HG03460 (cell line): ENCODE measurements around the gene PAPLN.

Experiments used
- ATAC-seq: cut with Tn5 transposase; IDR thresholded peaks from one replicate; pipeline ENCODE4 v1.9.1; 2021; ENCODE audit not compliant: unreplicated experiment

Gene PAPLN

DNA sequence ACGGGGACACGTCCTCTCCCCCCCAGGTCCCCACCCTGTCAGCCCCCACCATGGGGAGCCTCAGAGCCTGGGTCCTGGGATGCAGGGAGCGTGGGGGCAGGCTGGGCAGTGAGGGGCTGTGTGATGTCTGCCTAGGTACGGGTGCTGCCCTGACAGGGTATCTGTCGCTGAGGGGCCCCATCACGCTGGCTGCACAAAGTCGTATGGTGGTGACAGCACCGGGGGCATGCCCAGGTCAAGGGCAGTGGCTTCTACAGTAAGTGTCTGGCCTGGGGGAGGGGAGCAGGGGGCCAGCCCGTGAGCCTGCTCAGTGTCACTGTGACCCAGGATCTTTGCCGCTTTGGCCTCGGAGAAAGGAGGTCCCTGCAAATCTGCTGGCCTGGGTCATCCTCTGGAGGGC, 23.3 kb downstream of the PAPLN start:
- no peak for ATAC-seq

DNA sequence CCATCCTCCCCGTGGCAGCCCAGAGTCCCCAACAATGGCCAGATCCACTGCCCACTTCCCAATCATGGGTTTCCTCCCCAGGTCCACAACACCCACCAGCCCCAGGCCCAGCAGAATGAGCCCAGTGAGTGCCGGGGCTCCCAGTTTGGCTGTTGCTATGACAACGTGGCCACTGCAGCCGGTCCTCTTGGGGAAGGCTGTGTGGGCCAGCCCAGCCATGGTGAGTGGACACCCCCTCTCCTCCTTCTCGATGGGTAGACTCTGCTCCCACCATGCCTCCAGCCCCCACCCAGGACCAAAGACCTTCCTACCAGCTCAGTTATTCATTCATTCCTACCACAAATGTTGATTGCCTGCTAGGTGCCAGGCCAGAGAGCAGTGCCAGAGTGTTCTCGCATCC, 23.8 kb downstream of the PAPLN start:
- no peak for ATAC-seq

DNA sequence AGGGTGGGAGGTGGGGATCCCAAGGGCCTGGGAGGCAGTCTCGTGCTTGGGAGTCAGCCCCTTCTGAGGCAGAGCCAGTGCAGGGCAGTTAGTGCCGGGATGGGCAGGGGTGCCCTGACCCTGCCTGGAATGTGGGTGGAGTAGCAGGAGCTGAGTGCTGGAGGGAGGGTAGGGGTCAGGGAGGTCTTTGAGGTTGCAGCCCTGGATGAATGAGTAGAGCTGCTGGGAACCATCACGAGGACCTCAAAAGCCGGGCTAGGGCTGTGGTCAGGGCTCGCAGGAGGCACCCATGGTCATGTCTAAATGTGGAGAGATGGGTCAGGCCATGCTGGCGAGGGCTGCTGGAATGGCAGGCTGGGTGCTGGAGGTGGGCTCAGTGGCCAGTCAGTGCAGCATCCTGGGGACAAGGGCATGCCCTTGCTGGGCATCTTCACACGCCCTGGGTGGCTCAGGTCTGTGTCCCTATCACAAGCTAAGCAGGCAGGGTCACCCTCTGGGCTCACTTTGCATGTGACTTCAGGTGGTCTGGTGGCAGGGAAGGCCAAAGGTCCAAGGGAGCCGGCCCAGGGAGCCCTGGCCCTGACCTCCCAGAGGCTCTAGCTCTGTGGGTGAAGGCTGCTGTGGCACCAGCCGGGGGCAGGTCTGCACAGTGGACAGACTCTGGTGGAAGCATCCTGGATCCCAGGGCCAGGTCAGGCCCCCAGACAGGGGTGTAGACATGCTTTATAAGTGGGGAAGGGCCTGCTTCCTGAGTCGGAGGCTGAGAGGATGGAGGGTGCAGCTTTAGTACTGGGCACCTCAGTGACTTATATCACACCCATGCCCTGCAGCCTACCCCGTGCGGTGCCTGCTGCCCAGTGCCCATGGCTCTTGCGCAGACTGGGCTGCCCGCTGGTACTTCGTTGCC, 24.5 kb downstream of the PAPLN start:
- no peak for ATAC-seq

DNA sequence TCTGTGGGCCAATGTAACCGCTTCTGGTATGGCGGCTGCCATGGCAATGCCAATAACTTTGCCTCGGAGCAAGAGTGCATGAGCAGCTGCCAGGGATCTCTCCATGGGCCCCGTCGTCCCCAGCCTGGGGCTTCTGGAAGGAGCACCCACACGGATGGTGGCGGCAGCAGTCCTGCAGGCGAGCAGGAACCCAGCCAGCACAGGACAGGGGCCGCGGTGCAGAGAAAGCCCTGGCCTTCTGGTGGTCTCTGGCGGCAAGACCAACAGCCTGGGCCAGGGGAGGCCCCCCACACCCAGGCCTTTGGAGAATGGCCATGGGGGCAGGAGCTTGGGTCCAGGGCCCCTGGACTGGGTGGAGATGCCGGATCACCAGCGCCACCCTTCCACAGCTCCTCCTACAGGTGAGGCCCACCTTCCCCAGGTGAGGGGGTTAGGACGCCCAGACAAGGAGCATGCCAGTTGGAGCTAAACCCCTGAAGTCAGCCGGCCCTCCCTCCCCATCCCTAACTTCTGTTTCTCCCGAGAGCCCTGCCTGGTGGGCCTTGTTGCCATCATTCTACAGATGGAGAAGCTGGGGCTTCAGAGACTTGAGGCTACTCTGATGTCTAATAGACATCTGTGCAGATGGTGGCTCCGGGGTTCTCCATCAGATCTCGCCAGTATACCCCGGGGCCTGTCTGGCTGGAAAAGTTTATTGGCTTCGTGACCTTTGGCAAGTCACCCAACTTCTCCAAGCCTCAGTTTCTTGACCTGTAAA, 25.3 kb downstream of the PAPLN start:
- no peak for ATAC-seq

DNA sequence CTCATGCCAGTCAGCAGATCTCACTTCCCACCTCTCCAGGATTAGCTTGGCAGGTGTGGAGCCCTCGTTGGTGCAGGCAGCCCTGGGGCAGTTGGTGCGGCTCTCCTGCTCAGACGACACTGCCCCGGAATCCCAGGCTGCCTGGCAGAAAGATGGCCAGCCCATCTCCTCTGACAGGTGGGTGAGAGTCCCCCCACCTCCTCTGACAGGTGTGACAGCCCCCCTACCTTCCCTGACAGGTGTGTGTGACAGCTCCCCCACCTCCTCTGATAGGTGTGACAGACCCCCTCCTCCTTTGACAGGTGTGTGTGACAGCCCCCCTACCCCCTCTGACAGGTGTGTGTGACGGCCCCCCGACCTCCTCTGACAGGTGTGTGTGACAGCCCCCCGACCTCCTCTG, 26.3 kb downstream of the PAPLN start:
- no peak for ATAC-seq

DNA sequence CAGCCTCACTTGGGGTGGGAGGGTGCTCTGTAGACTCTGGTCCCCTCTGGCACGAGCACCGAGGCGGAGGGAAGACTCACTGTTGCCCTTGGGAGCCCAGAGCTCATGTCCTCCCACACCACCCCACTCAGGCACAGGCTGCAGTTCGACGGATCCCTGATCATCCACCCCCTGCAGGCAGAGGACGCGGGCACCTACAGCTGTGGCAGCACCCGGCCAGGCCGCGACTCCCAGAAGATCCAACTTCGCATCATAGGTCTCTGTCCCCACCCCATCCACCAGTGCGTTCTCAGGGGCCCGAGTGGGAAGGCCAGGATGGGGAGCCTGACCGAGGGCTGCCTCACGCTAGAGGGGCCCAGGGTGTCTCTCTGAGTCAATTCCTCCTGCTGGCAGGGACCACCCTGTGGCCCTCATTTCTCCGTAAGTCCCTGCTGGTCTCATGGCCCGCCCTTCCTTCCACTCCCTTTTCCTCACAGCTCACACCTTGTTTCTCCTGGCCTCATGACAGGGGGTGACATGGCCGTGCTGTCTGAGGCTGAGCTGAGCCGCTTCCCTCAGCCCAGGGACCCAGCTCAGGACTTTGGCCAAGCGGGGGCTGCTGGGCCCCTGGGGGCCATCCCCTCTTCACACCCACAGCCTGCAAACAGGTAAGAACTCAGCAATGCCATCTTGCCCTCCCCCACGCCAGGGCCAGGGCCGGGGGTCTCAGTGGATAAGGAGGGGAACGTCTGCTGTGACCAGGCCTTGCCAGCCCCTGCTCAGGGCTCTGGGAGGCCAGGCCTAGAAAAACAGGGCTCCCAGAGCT, 27.0 kb downstream of the PAPLN start:
- no peak for ATAC-seq

DNA sequence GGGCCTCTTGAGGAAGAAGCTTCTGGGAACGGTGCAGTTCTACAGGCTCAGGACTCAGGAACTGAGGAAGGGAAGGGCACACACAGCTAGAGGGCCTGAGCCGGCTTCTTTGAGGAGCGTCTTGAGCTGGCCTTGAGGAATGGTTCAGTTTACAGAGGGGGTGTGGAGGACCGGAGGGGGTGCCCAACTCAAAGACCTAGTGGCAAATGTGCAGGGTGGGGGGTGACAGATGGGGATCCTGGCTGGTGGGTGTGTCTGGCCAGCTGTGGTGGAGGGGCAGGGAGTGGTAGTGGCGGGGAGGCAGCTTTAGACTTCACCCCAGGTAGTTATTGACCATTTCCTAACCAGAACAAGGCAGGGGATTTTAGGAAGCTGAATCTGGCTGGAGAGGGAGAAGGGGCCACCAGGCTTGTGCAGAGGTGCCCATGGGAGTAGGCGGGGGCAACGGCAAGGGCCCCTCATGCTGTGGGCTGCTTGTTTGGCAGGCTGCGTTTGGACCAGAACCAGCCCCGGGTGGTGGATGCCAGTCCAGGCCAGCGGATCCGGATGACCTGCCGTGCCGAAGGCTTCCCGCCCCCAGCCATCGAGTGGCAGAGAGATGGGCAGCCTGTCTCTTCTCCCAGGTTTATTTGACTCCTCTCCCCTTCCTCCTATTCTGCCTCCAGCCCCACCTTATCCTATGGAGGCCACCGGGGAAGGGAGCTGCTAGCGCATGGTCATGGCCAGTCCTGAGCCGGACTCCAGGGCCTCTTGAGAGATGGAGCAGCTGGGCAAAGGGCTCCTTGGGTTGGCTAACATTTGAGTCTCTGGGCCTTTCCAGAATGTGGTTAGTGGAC, 27.8 kb downstream of the PAPLN start:
- ATAC-seq, result no peak

DNA sequence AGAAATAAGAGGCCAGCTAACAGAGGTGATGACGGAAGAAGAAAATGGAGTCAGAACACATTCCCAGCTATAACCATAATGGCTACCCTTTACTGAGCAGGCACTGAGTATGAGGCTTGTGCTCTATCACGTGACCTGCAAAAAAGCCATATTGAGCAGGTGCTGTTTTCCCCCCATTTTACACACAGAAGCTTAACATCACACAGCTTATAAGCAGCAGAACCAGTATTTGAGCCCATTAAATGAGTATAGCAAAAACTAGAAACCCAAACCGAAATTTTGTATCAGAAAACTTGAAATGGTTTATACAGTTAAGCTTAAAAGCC, 28.4 kb downstream of the PAPLN start:
- ATAC-seq, result no peak

DNA sequence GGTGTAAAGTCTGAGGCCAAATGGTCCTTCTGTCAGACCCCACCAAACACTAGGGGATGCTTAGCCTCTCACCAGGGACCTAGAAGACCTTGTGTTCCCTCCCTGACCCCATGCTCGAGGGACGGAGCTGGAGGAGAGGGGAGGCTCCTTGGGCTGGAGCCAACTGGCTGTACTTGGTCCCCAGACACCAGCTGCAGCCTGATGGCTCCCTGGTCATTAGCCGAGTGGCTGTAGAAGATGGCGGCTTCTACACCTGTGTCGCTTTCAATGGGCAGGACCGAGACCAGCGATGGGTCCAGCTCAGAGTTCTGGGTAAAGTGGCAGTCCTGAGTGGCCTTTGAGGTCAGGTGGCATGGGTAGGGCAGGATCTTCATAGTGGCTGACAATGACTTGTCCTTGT, 29.0 kb downstream of the PAPLN start:
- ATAC-seq, result no peak

DNA sequence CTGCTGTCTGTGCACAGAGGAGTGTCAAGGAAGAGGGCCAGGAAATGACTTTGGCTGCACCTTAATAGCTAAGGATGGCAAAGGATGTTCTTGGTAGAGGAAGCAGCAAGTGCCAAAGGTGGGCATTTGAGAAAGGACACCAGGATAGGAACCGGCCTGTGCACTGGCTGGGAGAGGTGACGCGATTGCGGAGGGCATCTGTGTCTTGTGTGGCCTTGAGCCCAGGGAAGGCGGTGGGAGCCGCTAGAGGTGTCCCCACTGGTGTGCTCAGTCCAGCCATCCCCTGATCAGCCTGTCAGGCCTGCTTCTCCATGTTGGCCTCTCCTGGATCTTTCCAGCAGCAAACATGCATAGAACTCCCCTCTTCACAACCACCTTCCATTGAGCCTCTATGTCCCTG, 30.2 kb downstream of the PAPLN start:
- no peak for ATAC-seq

DNA sequence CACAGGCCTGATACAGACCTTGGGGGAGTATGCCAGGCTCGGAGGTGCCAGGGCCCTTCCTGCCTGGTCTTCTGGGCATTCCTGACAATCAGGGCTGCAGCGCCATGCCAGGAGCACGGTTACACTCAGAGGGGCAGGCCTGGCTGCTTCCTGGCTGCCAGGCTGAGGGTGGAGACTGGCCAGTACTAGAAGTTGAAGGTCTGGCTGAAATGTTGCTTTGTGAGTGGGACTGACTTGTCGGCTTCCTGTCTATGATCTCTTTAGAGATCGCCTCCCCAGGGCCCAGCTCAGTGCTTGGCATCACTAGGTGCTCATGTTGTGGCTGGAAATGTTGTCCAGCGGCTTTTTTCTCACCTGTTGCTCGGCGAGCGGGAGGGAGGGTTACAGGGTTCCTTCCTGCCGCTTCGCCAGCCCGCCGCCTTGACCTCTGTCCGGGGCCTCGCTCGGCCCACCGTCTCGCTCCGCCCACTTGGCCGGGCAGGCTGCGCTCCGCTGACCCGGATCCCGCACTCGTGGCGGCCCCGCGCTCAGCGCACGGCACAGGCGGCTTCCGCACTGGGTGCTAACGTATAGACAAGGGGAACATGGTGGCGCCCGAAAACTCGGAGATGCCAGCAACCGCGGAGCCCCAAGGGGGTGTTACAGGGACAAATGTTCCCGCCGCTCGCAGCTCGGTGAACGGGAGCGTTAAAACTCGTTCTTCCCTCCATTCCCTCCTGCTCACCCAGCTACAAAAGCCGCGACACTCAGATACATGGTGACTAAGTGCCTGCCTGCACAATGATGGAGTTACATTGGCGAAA, 32.6 kb downstream of the PAPLN start:
- ATAC-seq, result no peak

DNA sequence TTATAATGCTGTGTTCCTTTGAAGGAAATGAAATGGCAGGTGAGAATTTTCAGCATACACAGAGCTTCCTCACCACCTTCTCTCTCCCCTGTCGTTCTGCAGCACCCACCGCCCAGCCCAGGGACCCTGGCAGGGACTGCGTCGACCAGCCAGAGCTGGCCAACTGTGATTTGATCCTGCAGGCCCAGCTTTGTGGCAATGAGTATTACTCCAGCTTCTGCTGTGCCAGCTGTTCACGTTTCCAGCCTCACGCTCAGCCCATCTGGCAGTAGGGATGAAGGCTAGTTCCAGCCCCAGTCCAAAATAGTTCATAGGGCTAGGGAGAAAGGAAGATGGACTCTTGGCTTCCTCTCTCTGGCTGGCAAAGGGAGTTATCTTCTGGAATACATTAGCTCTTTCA, 35.1 kb downstream of the PAPLN start:
- no peak for ATAC-seq

DNA sequence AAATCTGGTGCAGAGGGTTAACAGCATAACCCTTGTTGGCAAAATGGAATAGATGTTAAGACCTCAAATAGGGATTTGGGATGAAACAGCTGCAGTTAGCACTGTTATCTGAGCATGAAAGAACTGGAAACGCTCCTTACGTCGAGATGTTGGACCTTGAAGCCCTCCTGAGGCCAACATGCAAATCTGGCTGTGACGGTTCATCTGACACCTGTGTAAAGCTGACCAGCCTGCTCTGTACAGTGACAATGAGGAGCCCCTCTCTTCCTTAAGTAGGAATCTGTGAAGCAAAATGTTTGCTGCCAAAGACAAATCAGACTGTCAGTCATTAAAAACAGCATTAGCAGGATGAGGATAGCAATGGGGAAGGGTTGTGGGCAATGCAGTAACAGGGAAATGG, 36.5 kb downstream of the PAPLN start:
- no peak for ATAC-seq

DNA sequence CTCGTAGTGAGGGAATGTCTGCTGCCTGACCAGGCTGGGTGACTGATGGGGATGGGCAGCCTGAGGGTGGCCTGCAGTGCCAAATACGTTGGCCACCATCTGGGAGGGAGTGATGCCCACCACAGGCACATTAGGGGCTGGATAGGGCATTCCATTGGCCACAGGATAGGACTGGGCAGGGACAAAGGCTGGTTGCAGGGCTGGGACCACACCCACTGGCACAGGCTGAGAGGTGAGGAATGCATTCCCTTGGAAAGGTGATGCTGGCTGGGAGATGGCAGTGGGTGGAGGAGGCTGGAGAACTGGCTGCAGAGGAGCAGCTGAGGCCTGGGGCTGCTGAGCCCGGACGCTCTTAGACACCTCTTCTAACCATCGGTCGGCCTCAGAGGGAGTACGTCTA, 39.5 kb downstream of the PAPLN start:
- ATAC-seq, result no peak

DNA sequence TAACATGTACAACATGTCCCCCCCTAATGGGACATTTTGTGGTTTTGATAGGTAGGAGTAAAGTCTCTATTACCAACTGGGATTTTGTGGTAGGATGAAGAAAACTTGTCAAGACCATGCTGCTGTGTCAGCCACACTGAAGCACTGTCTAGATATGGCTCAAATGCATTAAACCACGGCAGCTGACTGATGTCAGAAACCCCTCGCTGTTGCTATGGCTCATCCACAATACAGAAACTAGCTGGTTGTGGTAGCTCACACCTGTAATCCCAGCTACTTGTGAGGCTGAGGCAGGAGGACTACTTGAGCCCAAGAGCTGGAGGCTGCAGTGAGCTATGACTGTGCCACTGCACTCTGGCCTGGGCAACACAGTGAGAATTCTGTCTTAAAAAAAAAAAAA, 40.1 kb downstream of the PAPLN start:
- no peak for ATAC-seq

DNA sequence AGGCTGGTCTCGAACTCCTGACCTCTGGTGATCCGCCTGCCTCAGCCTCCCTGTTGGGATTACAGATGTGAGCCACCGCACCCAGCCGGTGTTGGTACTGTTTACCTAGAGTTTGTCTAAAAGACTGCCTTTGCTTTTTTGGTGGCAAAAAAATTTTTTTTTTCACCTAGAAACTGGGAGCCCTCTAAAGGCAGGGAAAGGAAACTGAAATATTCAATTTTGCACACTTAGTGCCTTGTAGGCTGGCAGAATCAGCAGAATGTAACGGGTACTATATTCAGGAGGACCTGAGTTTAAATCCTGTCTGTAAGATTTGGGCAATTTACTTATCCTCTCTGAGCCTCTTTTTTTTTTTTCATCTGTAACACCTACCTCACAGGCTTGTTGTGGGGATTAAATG, 43.6 kb downstream of the PAPLN start:
- ATAC-seq, result no peak

DNA sequence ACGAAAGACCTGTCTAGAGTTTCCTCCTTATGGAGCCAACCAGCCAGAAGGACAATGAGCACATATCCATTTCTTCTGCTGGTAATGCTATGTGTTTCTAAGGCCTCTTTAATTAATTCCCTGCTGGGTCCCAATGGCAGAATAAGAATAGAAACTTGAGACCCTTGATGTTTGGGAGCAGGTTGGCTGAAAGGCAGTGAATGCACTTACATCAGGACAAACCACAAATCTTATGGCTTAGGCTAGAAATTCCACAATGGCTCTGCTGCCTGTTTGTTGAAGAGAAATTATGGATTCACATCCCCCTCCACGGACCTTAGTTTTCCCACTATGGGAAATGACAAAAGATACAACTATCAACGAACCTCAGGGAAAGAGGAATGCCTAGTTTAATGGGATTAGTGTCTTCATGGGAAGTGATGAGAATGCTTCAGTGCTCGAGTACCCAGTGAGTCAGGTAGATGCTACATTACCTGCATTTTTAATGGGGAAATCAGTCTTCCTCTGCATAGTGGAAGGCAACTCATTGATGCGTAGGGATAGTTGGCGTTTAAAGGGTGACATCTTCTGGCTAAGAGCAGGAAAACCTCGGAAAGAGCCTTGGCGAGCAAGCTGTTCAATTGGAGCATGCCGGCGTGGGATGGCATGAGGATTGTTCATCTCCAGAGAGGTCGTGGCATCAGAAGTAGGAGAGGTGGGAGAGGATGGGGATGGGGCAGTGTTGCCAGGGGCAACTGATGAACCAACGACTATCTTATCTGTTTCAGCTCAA, 46.5 kb downstream of the PAPLN start:
- no peak for ATAC-seq

DNA sequence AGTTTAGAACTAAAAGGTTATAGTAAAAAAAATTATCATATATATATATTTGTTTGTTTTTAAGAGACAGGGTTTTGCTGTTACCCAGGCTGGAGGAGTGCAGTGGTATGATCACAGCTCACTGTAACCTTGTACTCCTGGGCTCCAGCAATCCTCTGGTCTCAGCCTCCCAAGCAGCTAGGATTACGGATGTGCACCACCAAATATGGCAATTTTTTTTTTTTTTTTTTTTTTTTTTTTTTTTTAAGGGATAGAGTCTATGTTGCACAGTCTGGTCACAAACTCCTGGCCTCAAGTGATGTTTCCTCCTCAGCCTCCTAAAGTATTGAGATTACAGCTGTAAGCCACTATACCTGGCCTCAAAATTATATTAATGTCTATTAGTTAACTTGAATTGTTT, 48.7 kb downstream of the PAPLN start:
- ATAC-seq, result no peak

DNA sequence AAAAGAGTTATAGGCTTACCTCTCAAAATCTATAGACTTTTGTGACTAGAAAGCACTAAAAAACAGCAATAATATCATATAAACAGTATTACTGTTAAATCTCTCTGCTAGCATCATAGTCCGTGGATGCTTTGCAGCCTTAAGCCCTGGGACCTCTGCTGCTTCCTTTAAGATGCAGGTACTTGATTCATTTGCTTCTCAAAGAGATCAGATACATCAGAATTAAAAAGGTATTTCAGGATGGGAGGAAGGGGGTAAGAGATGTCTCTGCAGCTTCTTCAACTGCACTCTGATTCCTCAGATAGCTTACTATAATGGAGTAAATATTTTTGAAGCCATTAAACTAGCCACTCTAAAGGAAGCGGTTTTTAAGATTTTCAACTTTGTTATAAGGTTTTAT, 49.3 kb downstream of the PAPLN start:
- no peak for ATAC-seq
